SKM-1 (cell line): ENCODE measurements around the gene CLIC1.

ENCODE experiments used
- DNase-seq: peaks from one replicate; lab custom pipeline; 2025; ENCODE audit not compliant: unreplicated experiment; lab: John Stamatoyannopoulos, UW

Gene CLIC1

DNA sequence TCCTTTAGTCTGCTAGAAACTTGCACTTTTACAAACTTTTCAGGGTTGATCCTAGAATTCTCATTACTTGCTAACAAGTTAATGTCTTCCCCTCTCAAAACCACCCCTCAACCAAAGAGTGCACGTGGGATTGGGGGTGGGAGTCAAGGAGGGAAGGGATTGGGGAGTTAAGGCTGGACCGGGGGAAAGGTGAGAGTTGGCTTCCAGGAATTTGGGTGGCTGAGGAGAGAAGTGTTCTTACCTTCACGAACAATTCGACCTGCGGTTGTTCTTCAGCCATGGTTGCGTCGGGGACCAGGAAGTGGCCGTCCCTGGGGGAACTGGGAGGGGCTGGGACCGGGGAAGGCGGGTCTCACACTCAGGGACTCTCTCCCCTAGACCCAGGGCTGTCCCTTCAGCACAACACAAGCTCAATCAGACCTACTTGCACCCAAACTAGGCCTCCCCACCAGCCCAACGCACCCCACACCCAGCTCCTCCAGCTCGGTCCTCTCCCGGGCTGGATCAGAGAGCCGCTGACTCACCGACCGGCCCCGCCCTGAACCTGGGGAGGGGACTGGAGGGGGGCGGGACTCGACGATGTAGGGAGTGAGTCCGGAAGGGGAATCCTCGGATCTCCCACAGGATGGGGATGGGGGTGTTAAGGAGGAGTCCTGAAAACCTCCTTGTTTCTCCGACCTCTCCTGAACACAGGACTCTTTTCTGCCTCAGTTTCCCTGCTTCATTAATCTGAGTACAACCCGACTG is at the start of gene CLIC1:
CLIC1 (minus strand) TSS at position 510 of the 747 bp plus-strand sequence; CDS start at position 280, 230 bp downstream.
- peak; percentile 94 for DNase-seq

DNA sequence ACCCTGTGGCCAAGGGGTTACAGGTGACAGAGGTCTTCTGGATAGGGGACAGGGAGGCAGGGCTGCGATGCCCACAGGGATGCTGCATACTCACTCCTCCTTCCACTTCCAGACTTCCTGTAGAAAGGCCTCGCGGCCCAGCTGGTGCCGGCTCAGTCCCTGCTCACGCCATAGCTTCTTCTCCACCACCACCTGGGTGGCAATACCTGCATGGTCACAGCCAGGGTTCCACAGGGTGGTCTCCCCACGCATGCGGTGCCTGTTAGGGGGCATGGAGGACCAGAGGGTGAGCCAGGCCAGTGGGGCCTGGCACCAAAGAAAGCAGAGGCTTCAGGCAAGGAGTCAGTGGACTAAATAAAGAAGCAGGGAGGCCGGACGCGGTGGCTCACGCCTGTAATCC is 49.1 kb upstream of the CLIC1 start:
- DNase-seq, result no peak

DNA sequence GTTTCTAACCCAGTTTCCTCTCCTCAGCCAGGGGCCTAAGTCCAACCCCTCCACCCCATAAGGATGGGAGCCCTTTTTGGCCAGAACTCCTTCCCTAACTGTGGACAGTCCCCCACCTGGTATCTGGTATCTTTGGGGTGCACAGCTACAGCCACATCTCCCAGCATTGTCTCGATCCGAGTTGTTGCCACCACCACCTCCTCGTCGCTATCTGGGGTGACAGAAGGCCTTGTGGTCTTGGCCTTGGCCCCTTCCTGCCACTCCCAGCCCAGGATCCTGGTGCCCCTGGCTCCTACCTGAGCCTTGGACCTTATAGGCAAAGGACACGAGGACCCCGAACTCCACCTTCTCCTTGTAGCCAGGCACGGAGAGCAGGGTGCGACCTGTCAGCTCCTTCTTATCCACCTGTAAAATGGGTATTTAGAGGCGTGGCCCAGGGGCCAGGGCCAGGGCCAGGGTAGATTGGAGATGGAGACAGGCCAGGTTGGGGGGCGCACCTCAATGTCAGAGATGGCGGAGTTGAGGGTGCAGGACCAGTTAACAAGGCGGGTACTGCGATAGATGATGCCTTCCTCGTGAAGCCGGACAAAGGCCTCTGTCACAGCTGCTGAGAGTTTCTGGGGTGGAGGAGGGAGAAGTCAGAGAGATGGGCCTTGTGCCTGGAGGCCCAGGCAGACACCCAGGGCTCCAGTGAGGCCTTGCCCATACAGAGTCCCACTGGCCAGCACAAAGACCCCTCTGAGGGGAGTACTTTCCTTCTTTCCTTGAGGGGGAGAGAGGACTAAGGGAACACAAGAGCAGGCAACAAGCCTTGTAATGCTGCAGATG is 48.0 kb upstream of the CLIC1 start:
- DNase-seq, result no peak

DNA sequence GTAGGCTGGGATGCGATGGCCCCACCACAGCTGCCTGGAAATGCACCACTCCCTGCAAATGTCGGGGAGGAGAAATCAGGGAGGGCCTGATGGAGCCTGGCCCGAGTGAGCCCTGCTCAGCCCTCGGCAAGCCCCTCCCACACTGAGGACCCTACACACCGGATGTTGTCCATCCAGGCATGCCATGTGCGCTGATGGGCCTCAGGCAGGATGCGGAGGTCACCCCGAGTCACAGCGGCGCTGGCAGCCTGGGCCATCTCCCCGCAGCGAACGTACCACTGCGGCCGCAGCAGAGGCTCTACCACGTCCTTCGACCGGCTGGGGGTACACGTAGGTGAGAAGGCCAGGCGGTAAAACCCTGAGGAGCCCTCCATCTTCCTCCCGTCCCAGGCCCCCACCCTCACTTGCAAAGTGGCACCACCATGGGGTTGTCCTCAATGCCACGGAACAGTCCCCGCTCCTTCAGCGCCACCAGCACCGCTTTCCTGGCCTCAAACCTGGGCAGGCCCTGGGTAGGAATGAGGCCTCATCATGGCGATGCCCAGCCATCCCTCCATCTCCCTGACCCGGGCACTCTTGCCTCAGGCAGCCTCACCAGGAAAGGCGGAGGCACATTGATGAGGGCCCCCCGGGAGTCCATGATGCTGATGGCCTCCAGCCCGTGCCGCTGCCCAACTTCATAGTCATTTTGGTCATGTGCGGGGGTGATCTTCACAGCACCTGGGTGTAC is 46.0 kb upstream of the CLIC1 start:
- no peak for DNase-seq

DNA sequence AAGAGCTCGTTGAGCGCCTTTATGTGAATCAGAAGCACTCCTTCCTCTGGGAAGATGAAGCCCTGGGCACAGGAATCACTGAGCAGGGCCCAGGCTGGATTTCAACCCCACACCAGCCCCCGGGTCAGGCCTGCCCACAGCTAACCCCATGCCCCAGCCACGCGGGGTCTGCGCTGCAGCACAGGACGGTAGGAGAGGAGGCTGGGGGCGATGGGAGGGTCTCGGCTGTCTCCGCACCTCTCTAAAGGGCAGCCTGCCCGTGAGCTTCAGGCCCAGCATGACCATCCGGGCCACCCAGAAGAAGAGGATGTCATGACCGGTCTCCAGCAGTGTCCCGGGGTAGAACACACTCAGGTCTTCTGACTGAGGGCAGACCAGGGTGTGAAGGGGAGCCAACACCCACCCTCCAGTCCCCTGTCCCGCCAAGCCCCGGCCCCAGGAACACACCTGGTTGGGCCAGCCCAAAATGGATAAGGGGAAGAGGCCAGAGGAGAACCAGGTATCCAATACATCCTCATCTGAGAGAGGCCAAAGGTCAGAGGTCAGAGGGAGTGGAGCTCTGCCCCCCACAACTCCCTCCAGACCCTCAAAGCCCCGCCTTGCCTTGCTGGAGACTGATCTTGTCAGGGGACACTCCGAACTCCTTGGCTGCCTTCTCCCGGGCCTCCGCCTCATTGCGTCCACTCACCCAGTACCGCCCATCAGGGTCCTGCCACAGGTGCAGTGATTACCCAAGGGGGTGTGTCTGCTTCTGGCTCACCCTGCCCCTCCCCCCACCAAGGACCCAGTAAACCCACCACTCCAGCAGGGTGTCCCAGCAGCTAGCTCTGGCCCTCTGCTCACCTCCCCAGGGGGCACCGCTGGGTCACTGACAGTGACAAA is 45.2 kb upstream of the CLIC1 start:
- no peak for DNase-seq

DNA sequence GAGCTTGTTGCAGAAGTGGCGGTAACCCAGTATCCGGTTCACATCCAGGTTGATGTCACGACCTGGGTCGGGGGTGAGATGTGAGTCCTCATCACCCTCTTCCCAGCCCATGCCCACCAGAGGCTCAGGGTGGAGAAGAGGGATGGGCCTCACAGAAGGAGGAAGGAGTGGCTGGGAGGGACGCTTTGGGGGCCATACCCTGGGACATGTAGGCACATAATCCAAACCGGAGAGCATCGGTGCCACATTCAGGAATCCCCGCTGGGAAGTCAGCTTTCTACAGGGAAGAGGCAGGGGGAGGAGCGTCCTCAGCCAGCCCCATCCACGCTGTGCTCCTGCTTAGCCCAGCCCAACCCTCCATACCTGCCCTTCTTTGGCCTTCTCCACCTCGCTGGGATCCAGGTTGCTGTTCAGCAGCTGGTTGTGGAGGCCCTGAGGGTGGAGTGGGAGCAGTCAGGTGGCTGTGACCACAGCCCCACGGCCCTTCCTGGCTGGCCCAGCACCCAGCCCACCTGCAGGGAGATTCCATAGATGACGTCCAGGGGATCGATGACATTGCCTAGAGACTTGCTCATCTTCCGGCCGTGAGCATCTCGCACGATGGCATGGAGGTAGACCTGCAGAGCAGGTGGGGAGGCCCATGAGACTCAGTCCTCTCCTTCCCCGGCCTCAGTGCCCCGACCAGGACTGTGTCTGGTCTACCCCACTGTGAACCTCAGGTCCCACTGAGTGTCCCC is 44.3 kb upstream of the CLIC1 start:
- no peak for DNase-seq

DNA sequence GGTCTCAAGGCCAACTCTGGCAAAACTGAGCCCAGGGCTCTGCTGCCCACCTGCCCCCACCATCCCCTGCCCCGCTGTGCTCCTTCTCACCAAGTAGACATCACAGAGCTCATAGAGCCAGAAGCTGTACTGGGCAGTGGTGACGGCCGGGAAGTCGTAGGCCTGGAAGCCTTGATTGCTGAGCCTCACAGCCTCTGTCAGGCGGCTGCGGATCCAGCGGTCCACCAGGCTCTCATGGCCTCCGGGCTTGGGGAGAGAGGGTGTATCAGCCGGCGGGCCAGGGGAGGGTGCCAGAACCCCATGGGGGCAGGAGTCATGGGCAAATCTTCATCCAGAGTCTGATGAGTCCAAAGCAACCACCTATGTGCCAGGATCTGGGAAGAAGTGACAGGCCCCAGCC is 43.6 kb upstream of the CLIC1 start:
- no peak for DNase-seq

DNA sequence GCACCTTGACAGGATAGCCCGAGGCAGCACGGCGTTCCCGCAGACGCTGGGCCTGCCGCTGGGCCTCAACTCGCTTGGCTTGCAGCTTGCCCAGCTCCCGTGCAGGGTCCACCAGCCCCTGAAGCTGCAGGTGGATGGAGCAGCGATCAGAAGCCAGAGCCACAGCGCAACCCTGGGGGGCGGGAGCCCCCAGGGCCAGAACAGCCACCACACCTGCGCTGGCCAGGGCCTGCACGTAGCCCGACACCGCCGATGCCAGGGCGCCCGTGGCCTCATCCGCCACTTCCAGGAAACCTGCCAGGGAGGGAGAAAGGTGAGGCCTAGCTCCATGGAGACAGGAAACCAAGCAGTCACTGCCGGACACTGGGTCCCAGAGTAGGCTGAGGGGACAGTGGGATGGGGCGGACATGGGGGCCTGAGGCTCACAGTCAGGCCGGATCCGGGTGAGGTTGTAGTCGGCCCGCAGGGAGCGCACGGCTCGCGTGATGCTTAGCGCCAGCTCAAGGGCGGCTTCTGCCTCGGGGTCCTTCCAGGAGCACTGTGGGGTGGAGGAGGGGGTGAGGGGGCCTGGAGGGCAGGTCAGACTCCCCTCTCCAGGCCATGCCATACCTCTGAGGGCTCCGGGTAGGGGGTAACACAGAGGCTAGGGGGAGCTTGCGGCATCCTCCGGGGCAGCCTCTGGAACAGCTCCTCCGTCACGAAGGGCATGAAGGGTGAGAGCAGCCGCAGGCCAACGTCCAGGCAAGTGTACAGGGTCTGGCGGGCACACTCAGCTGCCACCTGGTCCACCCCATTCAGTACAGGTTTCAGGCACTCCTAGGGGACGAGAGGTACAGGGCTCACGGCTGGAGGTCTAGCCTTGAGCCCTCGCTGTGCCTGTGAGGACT is 42.9 kb upstream of the CLIC1 start:
- no peak for DNase-seq

DNA sequence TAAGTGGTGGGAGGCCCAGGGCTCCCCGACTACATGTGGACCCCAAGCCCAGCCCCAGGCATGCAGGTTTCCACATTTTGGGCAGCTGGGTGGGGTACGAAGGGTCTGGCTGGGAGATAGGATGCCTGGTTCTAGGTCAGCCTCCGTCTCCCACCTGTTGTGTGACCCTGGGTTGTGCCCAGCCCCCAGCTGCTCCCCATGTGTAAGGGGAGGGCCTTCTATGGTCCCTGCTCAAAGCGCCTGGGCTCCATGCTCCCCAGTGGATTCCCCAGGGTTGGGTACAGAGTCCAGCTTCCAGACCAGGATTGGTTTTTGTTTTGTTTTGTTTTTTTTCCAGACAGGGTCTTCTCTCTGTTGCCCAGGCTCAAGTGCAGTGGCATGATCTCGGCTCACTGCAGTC is 41.9 kb upstream of the CLIC1 start:
- DNase-seq, result no peak

DNA sequence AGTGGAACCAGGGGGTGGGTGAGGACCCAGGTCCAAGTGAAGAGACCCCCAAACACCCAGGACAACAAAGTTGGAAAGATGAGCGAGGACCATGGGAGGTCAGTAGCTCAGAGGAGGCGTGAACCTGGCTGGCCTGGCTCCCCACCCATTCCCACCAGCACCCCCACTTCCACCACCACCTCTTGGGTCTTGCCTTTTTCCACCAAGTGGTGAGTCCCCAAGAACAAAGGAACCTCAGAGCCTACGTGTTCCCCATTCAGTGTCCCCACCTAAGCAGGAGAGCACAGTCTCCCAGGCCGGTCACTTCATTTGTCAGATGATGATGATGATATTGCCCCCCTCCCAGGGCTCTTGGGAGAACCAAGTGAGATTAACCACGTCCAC is 41.3 kb upstream of the CLIC1 start:
- DNase-seq, result no peak

DNA sequence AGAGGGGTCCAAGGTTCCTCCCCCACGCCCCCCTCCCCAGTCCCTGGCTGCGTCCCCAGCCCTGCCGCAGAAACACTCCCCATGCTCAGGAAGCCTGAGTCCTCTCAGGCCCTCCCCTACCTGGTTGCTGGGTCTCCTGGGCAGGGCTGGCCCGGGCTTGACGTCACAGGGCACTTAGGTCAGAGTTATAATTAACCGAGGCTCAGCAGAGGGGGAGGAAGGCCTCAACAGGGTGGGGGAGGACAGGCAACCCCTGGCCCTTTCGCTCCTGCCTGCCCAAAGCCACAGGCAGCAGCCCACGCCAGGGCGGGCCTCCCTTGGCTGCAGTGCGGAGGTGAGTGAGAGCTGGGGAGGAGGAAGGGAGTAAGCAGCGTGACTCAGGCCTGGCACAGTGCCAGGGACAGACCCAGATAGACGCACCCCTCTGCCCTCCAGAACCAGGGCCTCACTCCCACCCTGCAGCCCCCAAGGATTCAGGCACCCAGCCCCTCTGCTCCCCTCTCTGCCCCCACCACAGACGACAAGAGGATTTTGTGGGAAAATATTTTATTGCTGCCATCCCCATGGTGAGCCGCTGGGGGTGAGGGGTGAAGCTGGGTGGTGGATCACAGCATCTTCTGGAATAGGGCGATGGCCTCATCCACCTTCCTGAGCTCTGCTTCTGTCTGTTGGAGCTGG is 40.8 kb upstream of the CLIC1 start, which contains the start of gene VWA7:
VWA7 (minus strand) TSS at position 340 of the 678 bp plus-strand sequence. CDS start 549 bp downstream, outside the sequence.
- DNase-seq, result peak; percentile 66

DNA sequence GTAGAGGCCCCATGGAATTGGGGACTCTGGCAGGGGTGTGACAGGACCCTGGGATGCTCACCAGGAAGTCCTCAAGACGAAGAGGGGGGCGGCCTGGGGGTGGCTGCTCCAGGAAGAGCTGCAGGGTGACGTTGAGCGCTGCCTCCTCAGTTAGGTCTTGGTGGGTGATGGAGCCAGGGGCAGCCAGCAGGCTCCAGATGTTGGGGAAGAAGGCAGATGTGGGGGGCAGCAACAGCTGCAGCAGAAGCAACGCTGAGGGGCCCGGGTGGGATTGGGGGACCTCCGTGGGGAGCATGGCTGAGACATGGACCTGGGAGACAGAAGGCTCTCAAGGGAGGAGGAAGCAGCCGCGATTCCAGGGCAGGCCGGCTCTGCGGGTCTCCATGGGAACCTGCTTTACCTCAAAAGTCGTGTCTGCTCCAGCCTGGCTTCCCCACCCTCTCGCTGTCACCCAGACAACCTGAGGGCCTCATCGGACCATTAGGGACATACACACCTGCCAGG is 40.2 kb upstream of the CLIC1 start:
- no peak for DNase-seq

DNA sequence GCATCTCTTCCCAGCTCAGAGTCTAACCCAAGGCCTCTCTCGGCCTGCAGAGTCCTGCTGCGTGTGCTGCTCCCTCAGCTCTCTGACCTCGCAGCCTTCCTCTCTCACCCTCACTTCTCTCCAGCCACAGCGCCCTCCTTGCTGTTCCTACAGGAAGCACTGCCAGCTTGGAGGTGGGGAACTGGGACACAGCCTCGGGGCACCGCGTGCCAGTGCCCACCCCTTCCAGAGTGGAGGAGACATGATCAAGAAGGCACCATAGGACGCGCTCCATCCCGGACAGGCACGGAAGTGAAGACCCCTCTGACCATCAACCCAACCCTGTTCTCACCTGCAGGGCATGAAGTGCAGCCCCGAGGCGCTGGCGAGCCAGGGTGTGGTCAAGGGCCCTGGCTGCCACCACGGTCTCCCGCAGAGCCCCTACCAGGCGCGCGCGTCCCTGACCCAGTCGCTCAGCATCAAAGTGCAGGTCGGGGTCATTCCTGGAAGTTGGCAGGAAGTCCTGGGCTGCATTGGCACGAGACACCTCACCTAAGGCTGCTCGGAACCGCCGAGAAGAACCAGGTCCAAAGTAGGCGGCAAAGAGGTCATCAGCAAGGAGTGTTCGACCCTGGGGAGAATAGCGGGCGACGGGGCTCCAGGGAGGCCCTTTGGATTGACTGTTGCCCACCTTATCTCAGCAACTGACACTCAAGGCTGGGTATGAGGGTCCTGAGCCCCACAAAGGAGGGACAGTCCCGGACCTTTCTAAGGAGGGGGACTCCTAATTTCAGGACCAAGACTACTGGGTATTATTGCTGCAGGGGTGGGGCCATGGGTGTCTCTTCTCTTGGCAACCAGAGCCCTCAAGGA is 39.5 kb upstream of the CLIC1 start:
- DNase-seq, result no peak

DNA sequence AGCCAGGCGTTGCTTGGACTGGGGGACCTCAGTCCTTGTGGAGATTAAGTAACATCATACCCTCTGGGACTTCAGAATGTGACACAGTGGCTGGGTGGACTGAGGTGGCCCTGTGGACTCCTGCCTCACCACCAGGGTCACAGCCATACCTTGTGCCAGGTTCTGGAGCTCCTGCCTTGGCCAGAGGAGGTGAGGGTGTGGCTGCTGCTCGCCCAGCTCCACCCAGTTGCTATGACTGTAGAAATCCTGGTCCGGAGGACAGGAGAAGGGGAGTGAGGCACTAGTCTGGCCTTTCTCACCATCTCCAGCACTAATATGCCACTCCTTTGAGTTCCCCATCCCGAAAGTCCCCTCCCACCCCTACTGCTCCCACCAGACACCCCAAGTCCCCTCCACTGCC is 38.9 kb upstream of the CLIC1 start:
- no peak for DNase-seq

DNA sequence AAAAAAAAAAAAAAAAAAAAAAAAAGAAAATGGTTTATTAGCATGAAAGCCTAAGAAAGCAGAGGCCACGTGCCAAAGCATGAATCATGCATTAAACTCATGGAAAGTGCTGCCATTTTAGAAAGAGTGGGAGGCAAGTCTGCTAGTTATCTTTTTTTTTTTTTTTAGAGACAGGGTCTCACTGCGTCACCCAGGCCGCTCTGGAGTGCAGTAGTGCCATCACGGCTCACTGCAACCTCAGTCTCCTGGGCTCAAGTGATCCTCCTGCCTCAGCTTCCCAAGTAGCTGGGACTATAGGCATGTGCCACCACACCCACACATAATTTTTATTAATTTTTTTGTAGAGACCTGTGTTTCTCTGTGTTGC is 35.6 kb upstream of the CLIC1 start:
- DNase-seq, result no peak

DNA sequence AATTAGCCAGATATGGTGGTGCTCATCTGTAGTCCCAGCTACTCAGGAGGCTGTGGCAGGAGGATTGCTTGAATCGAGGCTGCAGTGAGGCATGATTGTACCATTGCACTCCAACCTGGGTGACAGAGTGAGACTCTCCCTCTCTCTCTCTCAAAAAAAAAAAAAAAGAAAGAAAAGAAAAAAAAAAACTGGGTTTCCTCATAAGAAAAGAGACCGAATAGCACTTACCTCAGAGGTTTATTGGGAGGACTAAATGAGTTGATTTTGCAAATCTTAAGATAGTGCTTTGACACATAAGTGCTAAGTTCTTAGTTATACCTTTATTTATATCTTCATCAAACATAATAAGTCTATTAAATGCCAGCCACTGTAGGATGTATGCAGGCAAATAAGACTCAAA is 34.5 kb upstream of the CLIC1 start:
- DNase-seq, result no peak

DNA sequence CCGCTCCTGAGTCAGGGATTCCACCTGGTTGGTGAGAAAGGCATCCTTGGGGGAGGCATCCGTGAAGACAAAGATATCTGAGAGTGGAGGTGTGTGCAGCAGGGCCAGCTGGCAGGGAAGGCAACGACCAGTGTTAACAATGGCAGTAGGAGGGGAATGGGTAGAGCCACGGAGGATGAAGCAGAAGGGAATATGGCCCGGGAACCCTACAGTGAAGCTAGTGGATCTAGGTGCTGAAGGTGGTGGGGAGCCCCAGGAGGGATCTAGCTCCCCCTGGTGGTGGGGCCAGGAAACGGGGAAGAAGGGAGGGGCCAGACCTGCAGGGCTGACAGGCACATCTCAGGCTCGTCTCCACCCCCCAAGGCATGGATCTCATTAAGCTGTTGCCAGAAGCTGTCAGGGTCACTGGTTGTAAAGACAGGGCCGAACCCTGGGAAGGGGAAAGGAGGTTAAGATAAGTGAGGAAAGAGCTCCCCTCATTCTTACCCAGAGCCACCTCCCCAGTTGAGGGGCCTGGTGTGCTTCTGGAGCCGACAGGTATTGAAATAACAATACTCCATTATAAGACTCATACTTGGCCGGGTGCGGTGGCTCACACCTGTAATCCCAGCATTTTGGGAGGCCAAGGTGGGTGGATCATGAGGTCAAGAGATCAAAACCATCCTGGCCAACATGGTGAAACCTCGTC is 33.5 kb upstream of the CLIC1 start:
- DNase-seq, result peak; percentile 68
